Gastroesophageal sphincter (tissue), 2 donors: ENCODE results near the gene CRY2.

Experiments
- EP300 ChIP-seq: sonication (generic); formaldehyde crosslinking; IDR thresholded peaks from one replicate; pipeline ENCODE4 v1.6.1; 2017; ENCODE audit warnings: antibody characterized with exemption, mild to moderate bottlenecking
- POLR2A ChIP-seq, 2 donors: fragments of 450-650 bp; IDR thresholded peaks; one replicate each; pipeline ENCODE4 v1.6.1; 2017; ENCODE audit warnings: antibody characterized with exemption in 2 of 2, mild to moderate bottlenecking in 2 of 2, moderate library complexity in 1 of 2
- POLR2AphosphoS5 ChIP-seq: sonication (generic); formaldehyde crosslinking; IDR thresholded peaks from one replicate; pipeline ENCODE4 v1.6.1; 2017; ENCODE audit warnings: antibody characterized with exemption

- TF ChIP-seq POLR2A (IDR thresholded peaks at IDR 0.05): no peak
- no peak for TF ChIP-seq EP300
- no peak for TF ChIP-seq POLR2AphosphoS5
Observed at GRCh38 chr11:45924036-45924915, 77.0 kb downstream of the CRY2 start.
